HepG2 (cell line): ENCODE data around the gene CASKIN1. TPM values are rescaled to one million over a fixed set of nuclear protein-coding genes. Genes with fewer than 3 reads are reported as not detected.
A peak's percentile ranks its signal among the peaks of the same experiment; 100 is the strongest.

Source experiments
- HNRNPL ChIP-seq: fragments of 200-400 bp; formaldehyde crosslinking; IDR thresholded peaks from 2 replicates; pipeline ENCODE4 v1.6.1; 2017; ENCODE audit warnings: mild to moderate bottlenecking, low read depth, low read length
- SAP130 ChIP-seq: IDR thresholded peaks from 2 replicates; pipeline ENCODE4 v1.6.1; 2016; ENCODE audit warnings: low read depth
- TFDP1 ChIP-seq: IDR thresholded peaks from 2 replicates; pipeline ENCODE4 v1.6.1; 2016; ENCODE audit warnings: missing compliant biosample characterization, missing genetic modification reagents, borderline replicate concordance
- TSC22D2 ChIP-seq: sonication (generic); formaldehyde crosslinking; IDR thresholded peaks from 2 replicates; pipeline ENCODE4 v1.5.1; 2020; ENCODE audit warnings: missing genetic modification reagents, mild to moderate bottlenecking, borderline replicate concordance
- YEATS2 ChIP-seq: sonication (generic); formaldehyde crosslinking; IDR thresholded peaks from 2 replicates; pipeline ENCODE4 v1.4.0; 2020; ENCODE audit warnings: missing genetic modification reagents, borderline replicate concordance
- ZNF17 ChIP-seq: sonication (generic); formaldehyde crosslinking; IDR thresholded peaks from 2 replicates; pipeline ENCODE4 v1.5.0; 2020; ENCODE audit warnings: mild to moderate bottlenecking, missing genetic modification reagents
- ZNF503 ChIP-seq: sonication (generic); formaldehyde crosslinking; IDR thresholded peaks from 2 replicates; pipeline ENCODE4 v1.4.0; 2020; ENCODE audit warnings: missing genetic modification reagents
- ZNF687 ChIP-seq: sonication (generic); formaldehyde crosslinking; IDR thresholded peaks from 2 replicates; pipeline ENCODE4 v1.5.1; 2020; ENCODE audit warnings: mild to moderate bottlenecking, missing genetic modification reagents, moderate library complexity
- polyA plus RNA-seq, 8 experiments: library from polyadenylated mRNA; depleted of rRNA in 3 of 8; stranded (reverse) in 7 of 8; unstranded in 1 of 8; fragments of >200 nt; fragmentation: Illumina TruSeq in 4 of 8; extraction: Trizol in 4 of 8; gene quantifications; 2 replicates each; pipeline versions ENCODE4 v1.2.1 to v1.2.3, GENCODE V29; 2011 to 2016; ENCODE audit warnings: low read depth in 4 of 8, missing spikeins in 1 of 8, mixed read lengths in 1 of 8; ENCODE audit not compliant: insufficient read depth in 1 of 8
- total RNA-seq, 5 experiments: library from RNA; depleted of rRNA; stranded (reverse); fragments of >200 nt; fragmentation: Illumina TruSeq; extraction: Trizol; gene quantifications; 2 replicates each; pipeline ENCODE4 v1.2.3, GENCODE V29; 2016; ENCODE audit warnings: low read depth in 1 of 5

The CASKIN1 gene
- total and polyA plus RNA-seq, 2 of the 13 experiments (the other 11 are each of a cell fraction or from before 2014, with no cell fraction given): 1.2 to 2.2 TPM

- no peak for TF ChIP-seq TSC22D2
- TF ChIP-seq SAP130: peak; percentile 19; the same call in 1 of the 2 replicates
- TF ChIP-seq TFDP1 (CRISPR knock-in tag): 0 out of 2 replicates have a peak, but pooled peaks have one; percentile 25
- TF ChIP-seq ZNF503: peak; percentile 34; the same call in 1 of the 2 replicates
- no peak for TF ChIP-seq ZNF17 (CRISPR knock-in tag)
- TF ChIP-seq YEATS2: 0 out of 2 replicates have a peak, but pooled peaks have one; percentile 4
- peak; percentile 71; the same call in 1 of the 2 replicates for TF ChIP-seq HNRNPL
- TF ChIP-seq ZNF687 (CRISPR knock-in tag): peak; percentile 29; the same call in 1 of the 2 replicates
Observed at GRCh38 chr16:2162676-2163118, 33.7 kb downstream of the CASKIN1 start (continued).
